GM10266 (cell line): ENCODE data around the gene OR1E1.
"Not testable (repeated sequence)": the region's sequence is repeated elsewhere in the genome, so short reads cannot be mapped to it uniquely, and the experiment has no call there.

Experiments used
- DNase-seq: peaks from one replicate; pipeline ENCODE4 v3.0.0; 2012; ENCODE audit errors: extremely low spot score
- CTCF ChIP-seq: IDR thresholded peaks from 2 replicates; pipeline ENCODE4 v1.5.1; 2012; ENCODE audit warnings: mild to moderate bottlenecking, low read depth; ENCODE audit not compliant: control insufficient read depth, insufficient read depth; ENCODE audit errors: missing control alignments

The OR1E1 gene

GRCh38 chr17:3398310-3398709 lies at the start of gene OR1E1:
Gene OR1E1, minus strand, starts transcription at chr17:3398410. Its CDS starts 0 bp downstream, at chr17:3398410.
- no peak for TF ChIP-seq CTCF
- DNase-seq = no peak

GRCh38 chr17:3447625-3448024 lies 49.4 kb upstream of the OR1E1 start:
- DNase-seq = no peak

GRCh38 chr17:3440451-3440850 lies 42.2 kb upstream of the OR1E1 start:
- TF ChIP-seq CTCF = no peak
- DNase-seq = no peak

More at GRCh38 chr17:3447625-3448024, 49.4 kb upstream of the OR1E1 start:
- TF ChIP-seq CTCF = no peak

- no peak for TF ChIP-seq CTCF
- no peak for DNase-seq
These were observed 40.2 kb upstream of the OR1E1 start for GRCh38 chr17:3438368-3438767.

- no peak for TF ChIP-seq CTCF
- DNase-seq = no peak
These were observed 35.5 kb upstream of the OR1E1 start, which contains the start of gene OR1E2 for GRCh38 chr17:3433741-3434140. Gene OR1E2, minus strand, starts transcription at chr17:3433841. Its CDS starts 0 bp downstream, at chr17:3433841.

GRCh38 chr17:3433215-3433614 lies 35.0 kb upstream of the OR1E1 start:
- DNase-seq = not testable (repeated sequence)

- DNase-seq = no peak
- no peak for TF ChIP-seq CTCF
These were observed 20.0 kb upstream of the OR1E1 start for GRCh38 chr17:3418222-3418621.

- no peak for DNase-seq
- TF ChIP-seq CTCF = no peak
These were observed 17.4 kb upstream of the OR1E1 start for GRCh38 chr17:3415610-3416009.

GRCh38 chr17:3412216-3412615 lies 14.0 kb upstream of the OR1E1 start:
- DNase-seq = not testable (repeated sequence)
